A549 (cell line): ENCODE results near the gene ZNF627. TPM values are rescaled to one million over a fixed set of nuclear protein-coding genes. Genes with fewer than 3 reads are reported as not detected.

Source experiments
- ATAC-seq, 2 experiments: fragments of 200-7000 bp in 1 of 2; fragments of >200 bp in 1 of 2; cut with Nextera tagmentation in 1 of 2; cut with Tn5 transposase in 1 of 2; 3 replicates each; pipeline versions ENCODE4 v1.8.0 to v1.9.1; 2018 to 2020; ENCODE audit warnings: mild to moderate bottlenecking in 1 of 2, moderate library complexity in 1 of 2
- CTCF ChIA-PET: fragments of 300-600 bp; sonication (Branson Sonifier 250); formaldehyde crosslinking; extraction: SDS; loops from one replicate; lab custom pipeline; 2021; ENCODE audit warnings: antibody characterized with exemption, inconsistent platforms; lab: Yijun Ruan, JAX
- POLR2A ChIA-PET: fragments of 350-600 bp; formaldehyde crosslinking; extraction: SDS; loops from one replicate; lab custom pipeline; 2021; ENCODE audit warnings: antibody characterized with exemption, inconsistent platforms; lab: Yijun Ruan, JAX
- DNase-seq, 2 experiments: peaks; one replicate each; pipeline versions ENCODE4 v3.0.0 to v3.0.0-alpha.2; 2011 to 2016; ENCODE audit warnings: low read depth in 1 of 2, low spot score in 1 of 2
- FAIRE-seq: peaks from 2 replicates; lab custom pipeline; 2011; peaks lifted over from hg19 to GRCh38; lab: Jason Lieb, UNC
- H3K27ac ChIP-seq, 2 experiments: fragments of >200 bp; sonication (Bioruptor Twin); formaldehyde crosslinking; 3 replicates each; pipeline ENCODE4 v1.5.1; 2016 to 2017
- H3K4me1 ChIP-seq: fragments of >200 bp; sonication (Bioruptor Twin); formaldehyde crosslinking; 3 replicates; pipeline ENCODE4 v1.6.1; 2016
- H3K4me2 ChIP-seq: fragments of >200 bp; sonication (Bioruptor Twin); formaldehyde crosslinking; 3 replicates; pipeline ENCODE4 v1.6.1; 2016
- H3K4me3 ChIP-seq: fragments of >200 bp; sonication (Bioruptor Twin); formaldehyde crosslinking; 3 replicates; pipeline ENCODE4 v1.5.1; 2016
- H3K9me3 ChIP-seq: fragments of >200 bp; sonication (Bioruptor Twin); formaldehyde crosslinking; 3 replicates; pipeline ENCODE4 v1.6.1; 2016
- ATOH8 ChIP-seq: fragments of 250-450 bp; sonication (Bioruptor Pico); IDR thresholded peaks from 2 replicates; pipeline ENCODE4 v1.5.0; 2020; ENCODE audit warnings: low read depth, mild to moderate bottlenecking, moderate library complexity
- BCL3 ChIP-seq: fragments of >200 bp; sonication (Bioruptor Twin); formaldehyde crosslinking; IDR thresholded peaks from 3 replicates; pipeline ENCODE4 v1.6.1; 2016
- BHLHE40 ChIP-seq: IDR thresholded peaks from 2 replicates; pipeline ENCODE4 v1.6.1; 2012; ENCODE audit warnings: low read depth, low read length, inconsistent platforms
- CBX8 ChIP-seq: fragments of 200-600 bp; sonication (generic); IDR thresholded peaks from 2 replicates; pipeline ENCODE4 v1.6.1; 2016
- CTCF ChIP-seq: fragments of >200 bp; sonication (Bioruptor Twin); formaldehyde crosslinking; IDR thresholded peaks from 3 replicates; pipeline ENCODE4 v1.5.1; 2016
- E2F6 ChIP-seq: IDR thresholded peaks from 2 replicates; pipeline ENCODE4 v1.6.1; 2012; ENCODE audit warnings: low read depth, borderline replicate concordance
- ELK1 ChIP-seq: fragments of 150-350 bp; IDR thresholded peaks from 2 replicates; pipeline ENCODE4 v1.6.1; 2014; ENCODE audit warnings: low read depth, mild to moderate bottlenecking, low read length
- EP300 ChIP-seq, 2 experiments: fragments of >200 bp; sonication (Bioruptor Twin); formaldehyde crosslinking; IDR thresholded peaks; 2 replicates in 1 of 2; 3 replicates in 1 of 2; pipeline ENCODE4 v1.6.1; 2016 to 2017
- FOXS1 ChIP-seq: fragments of 250-450 bp; sonication (Bioruptor Pico); IDR thresholded peaks from 2 replicates; pipeline ENCODE4 v1.5.0; 2020; ENCODE audit warnings: mild to moderate bottlenecking, moderate library complexity
- MYC ChIP-seq: IDR thresholded peaks from 2 replicates; pipeline ENCODE4 v1.6.1; 2012; ENCODE audit warnings: mild to moderate bottlenecking, inconsistent platforms, low read length, improper control_type of control experiment, borderline replicate concordance
- PBX3 ChIP-seq: IDR thresholded peaks from 2 replicates; pipeline ENCODE4 v1.6.1; 2012
- POLR2A ChIP-seq: IDR thresholded peaks from 2 replicates; pipeline ENCODE4 v1.6.1; 2012; ENCODE audit warnings: mild to moderate bottlenecking, low read length
- POLR2AphosphoS2 ChIP-seq: conservative IDR thresholded peaks from 2 replicates; pipeline ENCODE4 v1.6.1; 2012; ENCODE audit warnings: low read length, improper control_type of control experiment, inconsistent platforms
- REST ChIP-seq: fragments of 200-600 bp; sonication (generic); IDR thresholded peaks from 2 replicates; pipeline ENCODE4 v1.6.1; 2016; ENCODE audit warnings: antibody characterized with exemption, mild to moderate bottlenecking, moderate library complexity
- RNF2 ChIP-seq: fragments of 200-600 bp; sonication (generic); IDR thresholded peaks from 2 replicates; pipeline ENCODE4 v1.6.1; 2016; ENCODE audit warnings: low read depth, mild to moderate bottlenecking, antibody characterized with exemption, moderate library complexity, borderline replicate concordance
- SREBF2 ChIP-seq: fragments of 450-650 bp; IDR thresholded peaks from 2 replicates; pipeline ENCODE4 v1.6.1; 2014; ENCODE audit warnings: mild to moderate bottlenecking, moderate library complexity
- TP53 ChIP-seq: fragments of 250-450 bp; sonication (Bioruptor Pico); IDR thresholded peaks from 2 replicates; pipeline ENCODE4 v1.5.0; 2021; ENCODE audit warnings: mild to moderate bottlenecking, moderate library complexity
- ZSCAN20 ChIP-seq: fragments of 250-450 bp; sonication (Bioruptor Pico); IDR thresholded peaks from 2 replicates; pipeline ENCODE4 v1.8.0; 2022; ENCODE audit warnings: mild to moderate bottlenecking, moderate library complexity
- WGBS: methylation state at CpG from one replicate; pipeline ENCODE4 v1.1.6; 2017; ENCODE audit errors: missing lambda C conversion rate; 5-methylcytosine and 5-hydroxymethylcytosine counted together
- polyA plus RNA-seq, 4 experiments: library from polyadenylated mRNA; depleted of rRNA in 3 of 4; stranded (reverse); fragments of >200 nt; fragmentation: RNase III in 1 of 4; extraction: RNeasy Plus Mini Kit Qiagen cat#74134 plus additional on column Dnase treatment in 1 of 4; gene quantifications; 2 replicates in 3 of 4; 3 replicates in 1 of 4; pipeline ENCODE4 v1.2.3, GENCODE V29; 2011 to 2017

ZNF627 gene
- polyA plus RNA-seq, 2 of the 4 experiments (the other 2 are of a cell fraction): 4.5 to 7.5 TPM

- no peak for TF ChIP-seq CTCF
- no peak for TF ChIP-seq CBX8
- TF ChIP-seq E2F6: no peak
- no peak for TF ChIP-seq SREBF2
- TF ChIP-seq FOXS1: no peak
Observed at GRCh38 chr19:11577451-11578257, 19.6 kb upstream of the ZNF627 start, which contains the start of gene ACP5 (continued).

- POLR2A ChIA-PET: no interaction called here
- H3K9me3 ChIP-seq: no peaks in the 10 kb centered on the region
- TF ChIP-seq PBX3 (no peak), MYC (no peak), POLR2A (no peak), POLR2AphosphoS2 (no peak), TP53 (CRISPR knock-in tag) (no peak)
- ATAC-seq (0 out of 6 replicates have a peak, but pooled peaks of 1 of the 2 experiments have one; percentile 20), DNase-seq (no peak), FAIRE-seq (no peak)
- no peak overlapping the region for H3K4me2 ChIP-seq
- H3K27ac ChIP-seq: no peak overlapping the region
- no peak overlapping the region for H3K4me3 ChIP-seq
- H3K4me1 ChIP-seq: no peaks in the 10 kb centered on the region
- CTCF ChIA-PET: interaction anchor here (1.1 kb wide), 1 partner anchor 10 kb away, joined by 3 read pairs; no protein-coding TSS in a partner anchor
- WGBS: 73% methylated on average over 21 of the region's 62 CpGs
Observed at GRCh38 chr19:11578258-11579142, 18.8 kb upstream of the ZNF627 start.

GRCh38 chr19:11580116-11580515 lies 17.2 kb upstream of the ZNF627 start:
- H3K27ac ChIP-seq: no peak overlapping the region
- H3K9me3 ChIP-seq: no peaks in the 10 kb centered on the region
- POLR2A ChIA-PET: interaction anchor here (0.7 kb wide), 1 partner anchor 21 kb away, joined by 3 read pairs; the partner anchor contains the start of gene ELOF1
- ATAC-seq (no peak), DNase-seq (no peak), FAIRE-seq (no peak)
- no peaks in the 10 kb centered on the region for H3K4me1 ChIP-seq
- H3K4me3 ChIP-seq: no peak overlapping the region
- 75% methylated on average over 4 of the region's 4 CpGs for WGBS
- no peak overlapping the region for H3K4me2 ChIP-seq
- CTCF ChIA-PET: interaction anchor here (0.6 to 1.7 kb wide), 2 partner anchors 97 to 638 kb away, joined by 3 to 6 read pairs; no protein-coding TSS in a partner anchor
- TF ChIP-seq RNF2 (no peak), CTCF (no peak), ZSCAN20 (CRISPR knock-in tag) (no peak), ELK1 (no peak), BHLHE40 (no peak), REST (no peak), BCL3 (no peak), EP300 (IDR thresholded peaks at IDR 0.05) (no peak), ATOH8 (CRISPR knock-in tag) (no peak)
